T follicular helper cell (primary cell): ENCODE results near the gene NEK7.

ENCODE experiments used
- DNase-seq: peaks from one replicate; pipeline ENCODE4 v3.0.0-alpha.2; 2020; ENCODE audit warnings: low read depth

The NEK7 gene

DNA sequence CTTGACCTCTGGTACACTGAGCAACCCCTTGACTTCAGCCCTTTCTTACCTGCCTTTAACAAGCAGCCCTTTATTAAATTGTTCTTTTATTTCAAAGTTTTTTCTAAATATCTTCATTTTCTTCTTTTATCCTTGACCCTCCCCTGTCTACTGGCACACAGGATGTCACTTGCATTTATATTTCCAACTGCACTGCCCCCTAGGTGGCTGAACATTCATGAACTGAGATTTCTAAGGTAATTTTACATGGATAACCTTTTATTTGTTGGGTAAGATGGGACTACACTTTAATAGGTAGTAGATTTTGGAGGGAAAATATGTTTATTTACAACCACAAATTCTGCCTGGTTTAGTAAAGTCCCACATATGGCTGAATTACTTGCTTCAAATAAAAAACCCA is 193.7 kb downstream of the NEK7 start:
- no peak for DNase-seq

DNA sequence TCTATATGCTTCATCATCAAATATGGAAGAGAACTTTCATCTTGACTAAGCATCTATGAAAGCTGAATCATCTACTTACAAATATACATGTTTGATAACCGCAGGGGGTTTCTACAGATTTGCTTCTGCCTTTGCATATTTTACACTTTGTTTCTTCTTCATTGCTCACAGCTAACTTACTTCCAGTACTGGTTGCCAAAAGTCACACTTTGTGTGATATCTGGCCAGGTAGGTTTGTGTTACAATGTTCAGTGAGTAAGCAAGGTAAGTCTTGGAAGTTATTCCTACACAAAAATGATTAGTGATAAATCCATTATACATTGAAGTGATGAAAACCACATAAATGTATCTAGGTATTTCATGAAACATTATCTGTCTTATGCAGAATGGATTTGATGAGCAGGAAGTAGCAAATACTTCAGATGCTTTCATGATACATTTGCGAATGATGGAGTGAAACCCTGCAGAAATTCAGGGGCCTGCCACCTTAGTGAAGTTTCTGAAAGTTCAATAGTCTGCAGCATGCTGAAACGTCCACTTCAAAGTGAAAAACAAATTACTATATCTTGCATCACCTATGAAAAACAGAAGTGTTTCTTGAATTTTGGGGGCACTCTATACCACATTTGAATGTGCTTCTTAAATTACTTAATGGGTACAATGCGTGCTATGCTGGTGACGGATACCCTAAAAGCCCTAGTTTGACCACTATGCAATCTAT is 196.3 kb downstream of the NEK7 start:
- no peak for DNase-seq

DNA sequence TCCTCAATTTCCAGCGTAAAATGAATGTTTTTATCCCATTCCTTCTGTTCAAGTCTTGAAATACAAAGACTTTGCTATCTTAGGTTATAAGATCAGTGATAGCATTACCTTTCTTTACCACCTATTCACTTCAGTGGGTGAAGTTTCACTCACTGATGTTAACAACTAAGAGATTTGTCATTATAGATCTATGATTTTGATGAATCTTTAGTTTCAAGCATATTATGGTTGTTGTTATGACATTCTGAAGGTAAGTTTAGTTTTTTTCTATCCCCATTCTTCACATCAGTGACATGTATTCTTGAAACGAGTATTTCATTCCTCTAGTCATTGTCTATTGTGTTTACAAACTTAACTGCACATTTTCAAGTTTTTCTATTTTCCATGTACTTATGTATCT is 201.1 kb downstream of the NEK7 start:
- DNase-seq, result no peak

DNA sequence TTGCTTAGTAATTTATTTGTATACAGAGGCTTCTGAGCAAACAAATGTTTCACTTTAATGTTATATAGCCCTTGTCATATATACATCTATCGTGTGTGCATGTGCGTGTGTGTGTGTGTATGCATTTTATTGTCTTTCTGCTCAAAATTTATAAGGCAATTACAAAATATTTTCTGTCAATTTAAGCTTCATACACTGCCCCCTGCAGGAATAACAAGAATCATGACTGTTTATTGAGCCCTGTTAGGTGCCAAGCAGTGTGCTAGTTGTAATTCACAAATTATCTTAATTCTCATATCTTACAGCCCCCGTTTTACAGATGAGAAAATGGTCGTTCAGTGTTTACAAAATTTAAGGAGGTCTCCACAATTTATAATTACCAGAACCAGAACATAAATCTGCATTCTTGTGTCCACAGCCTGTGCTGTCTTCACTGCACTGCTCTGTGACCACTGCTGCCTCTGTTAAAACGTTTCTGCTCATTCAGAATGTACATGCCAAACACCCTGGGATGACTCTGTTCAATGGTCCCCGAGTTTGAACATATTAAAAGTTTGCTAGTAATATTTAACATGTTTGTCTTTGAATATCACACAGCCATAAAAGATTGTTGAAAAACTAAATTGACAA is 202.3 kb downstream of the NEK7 start:
- DNase-seq, result no peak

DNA sequence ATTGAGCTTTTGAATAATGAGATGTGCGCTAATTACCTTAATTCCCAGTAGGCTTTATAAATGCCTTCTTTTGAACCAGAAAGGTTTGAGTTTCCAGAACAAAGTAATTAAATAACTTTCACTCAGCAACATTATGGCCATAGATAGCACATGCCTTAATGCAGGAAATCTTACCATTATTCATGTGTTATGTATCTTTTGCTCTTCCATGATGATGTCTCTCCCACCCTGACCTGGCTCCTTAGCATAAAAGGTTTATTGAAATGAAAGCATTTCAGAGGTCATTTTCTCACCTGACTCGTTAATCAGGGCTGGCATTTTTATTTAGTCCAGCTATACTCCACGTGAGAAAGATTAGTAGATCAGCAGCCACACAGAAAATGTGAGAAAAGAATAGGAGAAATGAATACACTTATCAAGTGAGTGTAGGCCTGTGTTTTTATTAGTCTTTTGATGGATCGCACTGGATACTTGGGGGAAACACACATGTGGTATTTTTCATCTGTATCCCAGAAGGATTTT is 203.5 kb downstream of the NEK7 start:
- no peak for DNase-seq

DNA sequence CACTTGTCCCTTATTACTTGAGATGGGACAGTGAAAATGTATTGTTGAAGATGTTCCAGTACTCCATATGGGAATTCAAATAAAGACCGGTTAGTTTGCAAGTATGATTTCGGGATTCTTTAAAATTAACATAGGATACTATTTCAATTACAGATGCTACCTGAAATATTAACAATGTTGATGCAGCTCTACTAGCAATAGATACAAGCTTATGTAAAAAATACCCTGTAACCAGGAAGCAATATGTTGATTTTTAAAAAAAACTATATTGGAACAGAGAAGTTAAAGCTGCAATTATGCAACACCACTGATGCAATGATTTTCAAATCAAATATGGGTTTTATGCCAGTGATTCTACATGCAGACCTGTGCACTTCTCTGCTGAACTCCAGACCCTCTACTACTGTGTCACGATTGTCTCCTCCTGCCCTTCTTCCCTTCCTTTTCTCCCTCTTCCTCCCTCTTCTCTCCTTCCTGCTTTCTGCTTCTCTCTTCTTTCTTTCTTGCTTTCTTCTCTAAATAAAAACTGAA is 204.5 kb downstream of the NEK7 start:
- DNase-seq, result no peak

DNA sequence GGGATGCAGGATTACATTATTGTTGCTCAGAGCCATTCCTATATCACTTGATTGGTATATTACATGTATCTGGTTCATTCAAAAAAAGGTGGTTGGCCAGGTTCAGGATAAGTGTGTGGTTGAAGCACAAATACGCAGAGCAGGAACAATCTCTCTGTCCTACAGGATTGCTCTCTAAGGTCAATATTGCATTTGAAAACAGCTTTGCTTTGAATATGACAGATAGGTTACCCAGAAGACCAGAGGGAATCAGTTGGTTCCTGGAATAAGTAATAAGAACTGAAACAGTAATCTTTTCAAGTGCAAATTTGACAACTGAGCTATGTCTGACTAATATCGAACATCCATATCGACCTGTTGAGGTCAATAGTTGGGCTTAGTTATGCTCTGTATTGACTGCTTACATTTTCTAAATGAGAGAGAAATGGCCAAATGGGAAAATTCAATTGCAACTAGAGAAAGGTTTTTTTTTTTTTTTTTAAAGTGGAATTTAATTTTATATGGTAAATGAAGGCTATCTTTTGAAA is 206.9 kb downstream of the NEK7 start:
- DNase-seq, result no peak

DNA sequence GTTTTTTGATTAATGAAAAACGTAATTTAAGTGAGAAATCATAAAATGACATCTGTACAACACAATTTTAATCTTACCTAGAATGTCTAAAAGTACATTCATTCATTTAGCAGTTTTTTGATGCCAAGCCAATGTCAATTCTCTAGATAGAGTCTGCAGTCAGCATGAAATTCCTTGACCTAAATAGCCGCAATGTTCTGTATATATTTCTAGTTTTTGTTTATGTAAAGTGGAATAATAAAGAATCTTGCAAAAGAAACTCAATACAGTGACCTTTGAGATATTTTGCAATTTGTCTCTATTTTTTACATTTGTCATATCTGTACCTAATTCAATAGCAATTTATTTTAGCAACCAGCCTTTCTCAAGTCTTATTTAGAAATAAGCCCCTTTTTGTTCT is 207.7 kb downstream of the NEK7 start:
- no peak for DNase-seq

DNA sequence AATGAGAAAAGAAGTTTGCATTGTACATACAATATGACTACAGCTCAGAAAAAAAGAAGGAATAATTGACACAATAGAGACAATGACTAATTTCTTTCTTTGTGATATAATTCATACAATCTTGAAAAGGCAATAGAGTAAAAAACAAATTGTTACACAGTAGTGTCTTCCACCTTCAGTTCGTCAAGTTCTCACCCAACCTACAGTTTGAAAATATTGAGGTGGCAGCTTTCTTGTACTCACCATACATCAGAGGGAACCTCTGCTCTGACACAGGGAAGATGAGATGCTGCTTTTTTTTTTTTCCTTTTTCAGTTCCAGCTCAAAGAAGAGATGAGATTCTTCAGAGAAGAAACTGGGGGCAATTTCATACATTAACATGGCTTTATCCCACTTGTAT is 210.5 kb downstream of the NEK7 start:
- no peak for DNase-seq

DNA sequence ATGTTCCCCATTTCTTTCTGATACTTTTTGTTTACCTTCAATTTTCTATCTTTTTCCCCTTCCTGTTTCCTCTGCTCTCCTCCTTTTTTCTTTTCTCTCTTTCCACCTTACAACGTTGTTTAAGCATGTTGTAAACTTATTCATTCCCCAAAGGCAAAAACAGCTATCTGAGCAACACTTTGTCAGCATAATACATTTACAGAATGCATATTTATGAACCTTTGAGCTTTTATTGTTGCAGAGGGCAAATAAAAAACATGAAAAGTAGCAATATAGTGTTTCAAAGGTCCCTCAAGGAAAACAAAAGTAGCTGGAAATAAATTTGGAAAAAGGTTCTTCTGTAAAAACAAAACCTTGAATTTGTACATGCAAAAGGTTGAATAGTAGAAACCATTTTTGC is 214.2 kb downstream of the NEK7 start:
- no peak for DNase-seq
